Neural progenitor cell (in vitro differentiated cells): ENCODE results near the gene SH3BP5L. TPM values are rescaled to one million over a fixed set of nuclear protein-coding genes. Genes with fewer than 3 reads are reported as not detected.

ENCODE experiments used
- DNase-seq: peaks from one replicate; pipeline ENCODE4 v3.0.0-alpha.2; 2016; ENCODE audit warnings: low spot score
- H2AFZ ChIP-seq: fragments of 200-600 bp; sonication (generic); replicated peaks from 2 replicates; pipeline ENCODE4 v1.6.1; 2016; ENCODE audit warnings: antibody characterized with exemption
- H3F3A ChIP-seq: fragments of 200-600 bp; sonication (generic); 2 replicates; pipeline ENCODE4 v1.6.1; 2016; ENCODE audit warnings: antibody characterized with exemption, low read depth
- H3K27ac ChIP-seq: fragments of 200-600 bp; sonication (generic); 2 replicates; pipeline ENCODE4 v1.5.1; 2016; ENCODE audit warnings: mild to moderate bottlenecking
- H3K27me3 ChIP-seq: fragments of 200-600 bp; sonication (generic); 2 replicates; pipeline ENCODE4 v1.6.1; 2016; ENCODE audit warnings: mild to moderate bottlenecking, moderate library complexity
- H3K36me3 ChIP-seq: fragments of 200-600 bp; sonication (generic); 2 replicates; pipeline ENCODE4 v1.5.1; 2016
- H3K4me1 ChIP-seq: fragments of 200-600 bp; sonication (generic); 2 replicates; pipeline ENCODE4 v1.6.1; 2016; ENCODE audit warnings: mixed run types
- H3K4me2 ChIP-seq: fragments of 200-600 bp; sonication (generic); 2 replicates; pipeline ENCODE4 v1.6.1; 2016
- H3K4me3 ChIP-seq: fragments of 200-600 bp; sonication (generic); 2 replicates; pipeline ENCODE4 v1.5.1; 2016
- H3K79me2 ChIP-seq: fragments of 200-600 bp; sonication (generic); 2 replicates; pipeline ENCODE4 v1.6.1; 2016; ENCODE audit warnings: low read depth
- H3K9ac ChIP-seq: fragments of 200-600 bp; sonication (generic); 2 replicates; pipeline ENCODE4 v1.6.1; 2016
- H3K9me3 ChIP-seq: fragments of 200-600 bp; sonication (generic); 2 replicates; pipeline ENCODE4 v1.5.1; 2016; ENCODE audit warnings: low read depth
- H4K20me1 ChIP-seq: fragments of 200-600 bp; sonication (generic); 2 replicates; pipeline ENCODE4 v1.6.1; 2016; ENCODE audit warnings: low read depth
- H3K27ac Mint-ChIP-seq: 3 replicates; pipeline ENCODE4 v1.8.0; 2021; ENCODE audit warnings: mixed read lengths
- H3K27me3 Mint-ChIP-seq: 2 replicates; pipeline ENCODE4 v1.8.0; 2022; ENCODE audit warnings: low read depth, mild to moderate bottlenecking, inconsistent platforms, moderate library complexity, mixed read lengths; ENCODE audit not compliant: insufficient read depth
- H3K36me3 Mint-ChIP-seq: 3 replicates; pipeline ENCODE4 v1.8.0; 2021; ENCODE audit warnings: mixed read lengths
- H3K4me1 Mint-ChIP-seq: 3 replicates; pipeline ENCODE4 v1.8.0; 2021; ENCODE audit warnings: mixed read lengths
- H3K4me3 Mint-ChIP-seq: 3 replicates; pipeline ENCODE4 v1.8.0; 2021; ENCODE audit warnings: mild to moderate bottlenecking, moderate library complexity, mixed read lengths
- H3K9me3 Mint-ChIP-seq: 3 replicates; pipeline ENCODE4 v1.8.0; 2020; ENCODE audit warnings: mixed read lengths
- EZH2 ChIP-seq: fragments of 200-600 bp; sonication (generic); IDR thresholded peaks from 2 replicates; pipeline ENCODE4 v1.6.1; 2017; ENCODE audit warnings: antibody characterized with exemption, mild to moderate bottlenecking, moderate library complexity
- EZH2phosphoT487 ChIP-seq: fragments of 200-600 bp; sonication (generic); IDR thresholded peaks from 2 replicates; pipeline ENCODE4 v1.6.1; 2017; ENCODE audit warnings: antibody characterized with exemption
- total RNA-seq: library from RNA; depleted of rRNA; stranded (reverse); fragments of >200 nt; gene quantifications from 2 replicates; pipeline ENCODE4 v1.2.3, GENCODE V29; 2015; ENCODE audit warnings: low replicate concordance
- TF ChIP-seq, protein P1 (sequence below): fragments of 200-600 bp; sonication (generic); IDR thresholded peaks from 2 replicates; pipeline ENCODE4 v1.5.1; 2017; ENCODE audit warnings: antibody characterized with exemption, mild to moderate bottlenecking

Gene SH3BP5L
- 9.6 and 30.8 TPM in 2 replicates for total RNA-seq

DNA sequence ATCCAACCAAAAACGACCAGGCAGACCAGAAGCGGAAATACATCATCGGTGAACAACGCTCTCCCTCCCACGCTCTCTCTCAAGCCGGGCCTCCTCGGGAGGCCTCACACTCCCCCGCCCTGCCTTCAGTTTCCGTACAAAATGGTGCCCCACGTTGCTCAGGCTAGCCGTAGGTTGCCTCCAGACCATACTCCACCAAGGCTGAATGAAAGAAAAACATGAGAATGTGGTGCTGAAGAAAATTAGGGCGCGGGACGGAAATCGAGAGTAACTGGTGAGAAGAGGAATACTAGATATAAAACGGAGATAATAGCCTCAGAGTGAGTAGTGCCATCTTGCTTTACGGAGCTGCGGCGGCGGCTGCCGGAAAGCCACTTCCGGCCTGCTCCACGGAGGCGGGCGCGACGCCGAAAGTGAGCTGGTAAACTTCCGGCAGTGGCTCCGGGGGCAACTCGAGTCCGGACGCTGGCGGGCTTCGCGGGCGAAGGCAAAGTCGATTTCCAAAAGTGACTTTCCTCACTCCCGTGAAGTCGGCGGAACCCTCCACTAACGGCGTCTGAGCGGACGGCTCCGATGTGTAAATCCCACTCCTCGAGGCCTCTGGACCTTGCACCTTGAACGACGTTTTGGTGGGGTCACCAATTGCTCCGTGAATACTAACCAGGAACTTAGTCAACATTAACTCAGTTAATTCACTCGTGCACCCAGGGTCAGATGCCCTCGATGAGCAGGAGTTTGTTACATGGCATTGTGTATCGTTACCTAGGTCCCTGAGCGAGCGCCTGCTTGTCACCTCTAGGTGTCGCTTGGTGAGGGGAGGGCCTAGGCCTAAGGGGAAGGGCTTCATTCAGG, at the start of gene SH3BP5L:
TSS of gene SH3BP5L (minus strand) at position 7 of the 852 bp plus-strand sequence. CDS start 980 bp downstream, outside the sequence.
- H3K4me1 ChIP-seq, result peaks cover 14% of the 10 kb centered on the region
- peak; percentile 94 for DNase-seq
- H4K20me1 ChIP-seq, result peaks cover 6% of the 10 kb centered on the region
- H3K4me2 ChIP-seq, result peak within 1 kb of the TSS; percentile 89
- H2AFZ ChIP-seq, result peak within 1 kb of the TSS; percentile 100
- H3K9me3 ChIP-seq, result no peaks in the 10 kb centered on the region
- peaks cover 7% of the 10 kb centered on the region for H3F3A ChIP-seq
- peak within 1 kb of the TSS; percentile 92 for H3K9ac ChIP-seq
- H3K27me3 ChIP-seq, result no peaks in the 10 kb centered on the region
- peaks cover 32% of the 10 kb centered on the region for H3K4me1 Mint-ChIP-seq
- peak within 1 kb of the TSS; percentile 93 for H3K4me3 Mint-ChIP-seq
- peaks cover 6% of the 10 kb centered on the region for H3K36me3 Mint-ChIP-seq
- no peaks in the 10 kb centered on the region for H3K36me3 ChIP-seq
- H3K4me3 ChIP-seq, result peak within 1 kb of the TSS; percentile 86
- peak within 1 kb of the TSS; percentile 91 for H3K27ac ChIP-seq
- H3K27ac Mint-ChIP-seq, result peak within 1 kb of the TSS; percentile 99
- peaks cover 5% of the 10 kb centered on the region for H3K9me3 Mint-ChIP-seq
- no peaks in the 10 kb centered on the region for H3K27me3 Mint-ChIP-seq
- TF ChIP-seq EZH2, result no peak
- TF ChIP-seq, protein P1, sequence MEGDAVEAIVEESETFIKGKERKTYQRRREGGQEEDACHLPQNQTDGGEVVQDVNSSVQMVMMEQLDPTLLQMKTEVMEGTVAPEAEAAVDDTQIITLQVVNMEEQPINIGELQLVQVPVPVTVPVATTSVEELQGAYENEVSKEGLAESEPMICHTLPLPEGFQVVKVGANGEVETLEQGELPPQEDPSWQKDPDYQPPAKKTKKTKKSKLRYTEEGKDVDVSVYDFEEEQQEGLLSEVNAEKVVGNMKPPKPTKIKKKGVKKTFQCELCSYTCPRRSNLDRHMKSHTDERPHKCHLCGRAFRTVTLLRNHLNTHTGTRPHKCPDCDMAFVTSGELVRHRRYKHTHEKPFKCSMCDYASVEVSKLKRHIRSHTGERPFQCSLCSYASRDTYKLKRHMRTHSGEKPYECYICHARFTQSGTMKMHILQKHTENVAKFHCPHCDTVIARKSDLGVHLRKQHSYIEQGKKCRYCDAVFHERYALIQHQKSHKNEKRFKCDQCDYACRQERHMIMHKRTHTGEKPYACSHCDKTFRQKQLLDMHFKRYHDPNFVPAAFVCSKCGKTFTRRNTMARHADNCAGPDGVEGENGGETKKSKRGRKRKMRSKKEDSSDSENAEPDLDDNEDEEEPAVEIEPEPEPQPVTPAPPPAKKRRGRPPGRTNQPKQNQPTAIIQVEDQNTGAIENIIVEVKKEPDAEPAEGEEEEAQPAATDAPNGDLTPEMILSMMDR, result peak; percentile 74
- peaks cover 45% of the 10 kb centered on the region for H3K79me2 ChIP-seq

DNA sequence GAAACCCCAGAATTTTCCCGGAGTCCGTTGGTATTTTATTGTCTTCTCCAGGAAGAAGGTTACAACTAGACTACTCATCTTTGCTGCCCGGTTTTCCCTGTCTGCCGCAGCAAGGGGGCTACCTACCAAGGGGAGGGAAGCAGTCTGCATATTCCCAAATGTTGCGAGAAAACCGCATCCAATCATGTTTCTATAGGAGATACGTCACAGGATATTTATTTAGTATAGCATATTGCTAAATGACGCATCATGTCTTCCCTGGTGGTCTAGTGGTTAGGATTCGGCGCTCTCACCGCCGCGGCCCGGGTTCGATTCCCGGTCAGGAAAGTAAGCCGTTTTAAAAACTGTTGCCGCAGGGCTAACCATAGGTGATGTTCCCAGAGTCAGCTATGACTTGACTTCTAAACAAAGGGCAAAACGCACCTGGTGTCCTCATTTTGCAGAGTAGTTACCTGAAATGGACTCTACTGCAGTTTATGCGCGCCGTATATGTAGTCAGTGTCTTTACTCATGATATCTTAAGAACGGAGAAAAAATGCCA, 48.3 kb upstream of the SH3BP5L start:
- Mint-ChIP-seq H3K27me3 (peaks cover 31% of the 10 kb centered on the region), H3K4me3 (peak overlapping the region; percentile 98), H3K36me3 (peaks cover 8% of the 10 kb centered on the region), H3K4me1 (peaks cover 13% of the 10 kb centered on the region), H3K9me3 (peaks cover 12% of the 10 kb centered on the region), H3K27ac (peak overlapping the region; percentile 99)
- Histone ChIP-seq H3K27me3 (no peaks in the 10 kb centered on the region), H3K9ac (no peak overlapping the region), H3K4me2 (peak overlapping the region; percentile 73), H4K20me1 (no peaks in the 10 kb centered on the region), H3K9me3 (no peaks in the 10 kb centered on the region), H3F3A (peaks cover 25% of the 10 kb centered on the region), H3K36me3 (no peaks in the 10 kb centered on the region), H3K79me2 (no peaks in the 10 kb centered on the region), H2AFZ (no peak overlapping the region), H3K4me1 (no peaks in the 10 kb centered on the region), H3K4me3 (peak overlapping the region; percentile 72), H3K27ac (no peak overlapping the region)
- TF ChIP-seq, protein P1, result no peak
- TF ChIP-seq EZH2, result no peak
- no peak for TF ChIP-seq EZH2phosphoT487
- DNase-seq, result peak; percentile 84

DNA sequence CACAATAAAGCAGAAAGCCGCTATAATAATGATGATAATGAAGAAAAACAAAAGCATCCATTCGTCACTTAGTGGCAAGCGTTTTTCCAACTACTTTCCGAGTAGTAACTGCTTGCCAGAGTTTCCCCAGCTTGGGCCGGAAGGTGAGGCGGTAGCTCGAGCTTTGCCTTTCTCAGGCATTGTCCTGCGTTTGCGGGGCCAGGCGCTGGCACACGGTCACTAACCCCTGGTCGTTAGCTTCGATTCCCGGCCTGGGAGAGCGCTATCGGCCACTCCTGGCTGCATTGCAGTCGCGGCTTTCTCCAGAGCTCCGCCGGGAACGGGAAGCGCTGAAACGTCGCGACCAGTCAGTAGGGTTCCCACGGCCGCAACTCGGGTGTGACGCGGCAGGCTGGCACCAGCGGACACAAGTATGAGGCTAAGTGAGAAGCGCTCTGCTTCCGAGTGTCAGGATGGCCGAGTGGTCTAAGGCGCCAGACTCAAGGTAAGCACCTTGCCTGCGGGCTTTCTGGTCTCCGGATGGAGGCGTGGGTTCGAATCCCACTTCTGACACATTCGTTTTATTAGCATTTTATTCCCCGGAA, 47.8 kb upstream of the SH3BP5L start:
- H3K36me3 ChIP-seq, result no peaks in the 10 kb centered on the region

More for the DNA sequence above, 47.8 kb upstream of the SH3BP5L start:
- Histone ChIP-seq H4K20me1 (no peaks in the 10 kb centered on the region), H3F3A (peaks cover 25% of the 10 kb centered on the region), H3K4me2 (peak overlapping the region; percentile 73), H2AFZ (peak overlapping the region; percentile 96), H3K4me1 (no peaks in the 10 kb centered on the region), H3K27ac (peak overlapping the region; percentile 89), H3K27me3 (no peaks in the 10 kb centered on the region), H3K4me3 (peak overlapping the region; percentile 72), H3K9me3 (no peaks in the 10 kb centered on the region), H3K79me2 (no peaks in the 10 kb centered on the region), H3K9ac (peak overlapping the region; percentile 52)
- Mint-ChIP-seq H3K36me3 (peaks cover 8% of the 10 kb centered on the region), H3K4me1 (peaks cover 13% of the 10 kb centered on the region), H3K27ac (peak overlapping the region; percentile 99), H3K4me3 (peak overlapping the region; percentile 98), H3K27me3 (peaks cover 31% of the 10 kb centered on the region), H3K9me3 (peaks cover 12% of the 10 kb centered on the region)
- TF ChIP-seq, protein P1, result peak; percentile 7
- TF ChIP-seq EZH2phosphoT487, result no peak
- peak; percentile 95 for DNase-seq
